ENCODE results near the gene SH3GL1.

Gene SH3GL1

DNA sequence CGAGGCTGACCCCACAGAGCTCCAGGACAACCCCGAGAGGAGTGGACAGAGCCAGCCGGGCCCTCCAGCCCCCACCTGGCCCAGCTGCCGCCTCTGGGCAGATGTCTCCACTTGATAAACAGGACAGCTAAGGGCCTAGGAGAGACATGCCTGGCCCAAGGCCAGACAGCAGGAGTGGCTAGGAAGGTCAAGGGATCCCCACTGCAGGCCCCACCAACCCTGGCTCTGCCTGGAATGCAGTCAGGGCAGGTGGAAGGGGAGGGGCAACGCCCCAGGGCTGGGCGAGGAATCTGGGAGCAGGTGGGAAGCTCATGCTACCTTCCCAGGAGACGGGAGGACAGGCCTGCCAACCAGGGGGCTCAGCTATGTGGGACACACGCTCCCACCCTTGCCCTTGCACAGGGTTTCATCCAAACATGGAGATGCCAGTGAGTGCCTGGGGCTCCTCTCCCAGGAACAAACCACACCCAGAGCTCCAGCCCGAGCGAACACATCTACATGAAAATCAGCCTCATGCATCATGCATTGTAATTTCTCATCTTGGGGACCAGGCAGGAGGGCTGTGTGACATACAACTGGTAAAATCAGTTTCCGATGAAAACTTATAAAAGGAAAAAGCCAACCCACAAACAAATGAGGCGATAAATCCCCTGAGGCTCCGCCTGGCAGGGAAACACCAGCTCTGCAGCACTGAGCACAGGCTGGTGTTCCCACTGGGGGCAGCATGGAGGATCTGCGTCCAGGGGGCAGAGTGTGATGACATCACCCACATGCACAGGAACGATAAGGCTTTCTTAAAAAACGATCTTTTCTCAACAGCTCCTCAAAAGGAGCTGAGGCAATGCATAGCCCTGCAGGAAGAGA is 25.0 kb downstream of the SH3GL1 start:
- DNase-seq: no peak

GRCh38 chr19:4374498-4375163 is 25.7 kb downstream of the SH3GL1 start:
- no peak for DNase-seq

GRCh38 chr19:4373601-4374497 is 26.5 kb downstream of the SH3GL1 start:
- no peak for DNase-seq

DNA sequence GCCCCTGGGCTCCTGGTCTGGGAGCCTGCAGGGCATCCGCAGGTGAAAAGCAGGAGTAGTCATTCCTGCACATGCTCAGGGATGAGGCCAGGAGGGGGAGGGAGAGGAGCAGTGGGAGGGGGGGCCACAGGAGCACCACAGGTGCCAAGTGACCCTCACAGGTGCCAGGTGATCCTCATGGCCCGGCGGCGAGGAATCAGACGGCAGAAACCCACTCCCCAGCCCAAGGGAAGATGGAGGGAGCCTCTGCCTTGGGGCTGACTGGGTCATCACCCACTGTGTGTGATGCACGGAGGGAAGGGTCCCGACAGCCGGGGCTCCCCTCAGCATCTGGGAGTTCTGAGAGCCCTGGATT is 27.4 kb downstream of the SH3GL1 start:
- no peak for DNase-seq

GRCh38 chr19:4372165-4373012 is 28.0 kb downstream of the SH3GL1 start:
- DNase-seq: no peak

DNA sequence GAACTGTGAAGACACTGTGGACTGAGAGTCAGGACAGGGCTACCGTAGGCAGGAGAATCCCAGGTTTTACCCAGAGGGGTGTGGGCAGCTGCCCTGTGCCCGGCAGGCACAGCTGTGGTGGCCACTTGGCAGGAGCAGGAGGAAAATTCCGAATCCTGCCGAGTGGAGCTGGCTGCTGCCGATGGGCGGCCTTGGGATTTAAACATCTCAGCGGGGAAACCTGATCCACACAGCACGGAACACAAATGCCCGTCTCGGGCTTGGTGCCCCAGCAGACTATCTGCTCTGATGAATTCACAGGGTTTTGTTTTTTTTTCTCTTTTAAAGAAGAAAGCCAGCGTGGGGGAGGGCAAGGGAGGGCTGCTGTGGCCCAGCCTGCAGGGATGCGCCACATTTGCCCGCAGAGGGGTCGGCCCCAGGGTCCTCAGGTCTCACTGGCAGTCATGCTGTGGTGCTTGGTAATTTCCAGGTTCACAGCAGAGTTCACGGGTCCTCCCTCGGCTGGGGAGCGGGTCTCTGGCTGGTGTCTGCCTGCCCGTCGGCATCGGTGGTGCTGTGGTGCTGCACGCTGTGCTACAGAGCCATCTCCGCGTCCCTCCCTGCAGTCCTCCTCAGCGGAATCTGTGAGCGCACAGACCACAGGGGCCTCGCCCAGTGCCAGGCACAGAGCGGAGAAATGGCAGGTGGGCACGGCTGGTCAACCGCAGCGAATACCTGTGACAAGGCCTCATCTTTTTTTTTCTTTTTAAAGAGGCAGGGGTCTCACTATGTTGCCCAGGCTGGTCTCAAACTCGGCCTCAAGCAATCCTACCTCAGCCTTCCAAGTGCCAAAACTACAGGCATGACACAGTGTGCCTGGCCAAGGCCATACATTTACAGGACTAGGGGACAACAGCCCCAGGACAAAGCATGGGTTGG is 28.8 kb downstream of the SH3GL1 start:
- DNase-seq: no peak

GRCh38 chr19:4370418-4371041 is 29.8 kb downstream of the SH3GL1 start:
- DNase-seq: no peak

DNA sequence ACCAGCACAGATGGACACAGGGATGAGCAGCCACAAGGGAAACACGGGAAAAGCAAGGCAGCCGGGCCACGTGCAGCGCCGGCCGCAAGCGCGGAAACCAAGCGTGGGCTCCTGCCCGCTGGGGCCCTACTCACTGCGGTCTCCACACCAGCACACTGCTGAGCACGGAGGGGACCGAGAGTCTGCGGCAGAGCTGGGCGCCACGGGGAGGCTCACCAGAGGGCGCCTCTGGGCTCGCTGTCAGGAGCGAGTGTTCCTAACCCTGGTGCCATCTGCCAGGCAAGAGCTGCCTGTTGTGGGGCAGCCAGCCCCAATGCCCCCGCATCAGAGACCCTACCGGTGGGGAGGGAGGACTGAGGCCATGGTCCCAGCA is 30.5 kb downstream of the SH3GL1 start:
- DNase-seq: no peak

- DNase-seq: no peak
These were observed 31.0 kb downstream of the SH3GL1 start for GRCh38 chr19:4369109-4369887.

GRCh38 chr19:4368128-4368820 is 32.1 kb downstream of the SH3GL1 start:
- DNase-seq: no peak

- DNase-seq: no peak
These were observed 32.6 kb downstream of the SH3GL1 start for GRCh38 chr19:4367781-4368127.

- no peak for DNase-seq
These were observed 33.0 kb downstream of the SH3GL1 start for GRCh38 chr19:4367336-4367723.

GRCh38 chr19:4366666-4367335 is 33.5 kb downstream of the SH3GL1 start:
- DNase-seq: no peak

DNA sequence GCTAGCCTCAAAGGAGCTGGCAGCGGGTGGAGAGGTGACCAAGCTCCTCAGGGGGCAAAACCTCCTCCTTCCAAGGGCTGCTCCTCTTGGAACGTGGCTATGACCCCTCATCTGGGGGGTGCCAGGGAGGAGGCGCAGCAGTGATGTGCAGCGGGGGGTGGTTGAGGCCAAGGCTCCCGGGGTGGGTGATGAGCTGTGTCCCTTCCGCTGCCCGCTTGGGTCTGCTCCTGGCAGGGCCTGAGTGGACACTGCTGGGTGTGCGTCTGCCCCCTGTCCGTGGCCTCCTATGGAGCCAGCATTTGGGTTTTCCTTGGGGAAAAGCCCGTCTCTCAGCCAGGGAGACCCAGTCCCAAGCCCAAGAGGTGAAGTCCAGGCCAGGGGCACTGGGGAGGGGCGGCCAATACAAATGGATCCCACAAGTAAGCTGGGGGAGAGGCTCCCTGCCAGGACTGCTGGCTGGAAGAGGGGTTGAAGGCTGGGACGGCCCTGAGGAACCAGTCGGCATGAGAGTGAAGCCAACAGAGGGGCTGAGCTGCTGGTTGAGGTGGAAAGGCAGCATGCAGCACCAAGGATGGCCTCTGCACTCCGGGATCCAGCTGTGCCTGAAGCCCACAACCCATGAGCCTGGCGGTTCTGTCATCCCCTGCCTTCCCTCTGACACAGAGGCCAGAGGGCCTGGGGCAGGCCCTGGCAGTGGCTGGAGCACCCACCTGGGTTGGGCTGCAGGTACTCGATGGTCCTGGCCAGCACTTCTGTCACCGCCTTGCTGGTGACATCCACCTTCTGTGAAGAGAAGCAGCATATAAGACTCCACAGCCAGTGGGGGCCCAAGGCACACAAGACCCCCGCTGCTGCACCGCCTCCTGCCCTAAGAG is 34.3 kb downstream of the SH3GL1 start:
- no peak for DNase-seq

GRCh38 chr19:4365341-4365740 is 35.0 kb downstream of the SH3GL1 start:
- DNase-seq: no peak

- DNase-seq: no peak
These were observed 36.6 kb downstream of the SH3GL1 start for GRCh38 chr19:4363571-4364304.

GRCh38 chr19:4362831-4363545 is 37.4 kb downstream of the SH3GL1 start:
- DNase-seq: no peak

All from DMS 273 treated with DMSO at 0.1 percent for 48 hours (cell line).